GM10248 (cell line): ENCODE measurements around the gene TCP11L2.

Experiments used
- CTCF ChIA-PET: fragments of 300-600 bp; sonication (Branson Sonifier 250); formaldehyde crosslinking; extraction: SDS; loops from one replicate; lab custom pipeline; 2021; ENCODE audit warnings: antibody characterized with exemption; lab: Yijun Ruan, JAX
- POLR2A ChIA-PET: fragments of 350-650 bp; sonication (Branson Sonifier 250); formaldehyde crosslinking; extraction: SDS; loops from one replicate; lab custom pipeline; 2020; ENCODE audit warnings: antibody characterized with exemption; lab: Yijun Ruan, JAX
- DNase-seq: peaks from one replicate; pipeline ENCODE4 v3.0.0; 2012; ENCODE audit errors: extremely low spot score
- TF ChIP-seq, protein P1 (sequence below): IDR thresholded peaks from 2 replicates; pipeline ENCODE4 v1.5.1; 2012; ENCODE audit warnings: mild to moderate bottlenecking, low read depth; ENCODE audit errors: extremely low read depth, missing control alignments, control extremely low read depth

TCP11L2 gene

DNA sequence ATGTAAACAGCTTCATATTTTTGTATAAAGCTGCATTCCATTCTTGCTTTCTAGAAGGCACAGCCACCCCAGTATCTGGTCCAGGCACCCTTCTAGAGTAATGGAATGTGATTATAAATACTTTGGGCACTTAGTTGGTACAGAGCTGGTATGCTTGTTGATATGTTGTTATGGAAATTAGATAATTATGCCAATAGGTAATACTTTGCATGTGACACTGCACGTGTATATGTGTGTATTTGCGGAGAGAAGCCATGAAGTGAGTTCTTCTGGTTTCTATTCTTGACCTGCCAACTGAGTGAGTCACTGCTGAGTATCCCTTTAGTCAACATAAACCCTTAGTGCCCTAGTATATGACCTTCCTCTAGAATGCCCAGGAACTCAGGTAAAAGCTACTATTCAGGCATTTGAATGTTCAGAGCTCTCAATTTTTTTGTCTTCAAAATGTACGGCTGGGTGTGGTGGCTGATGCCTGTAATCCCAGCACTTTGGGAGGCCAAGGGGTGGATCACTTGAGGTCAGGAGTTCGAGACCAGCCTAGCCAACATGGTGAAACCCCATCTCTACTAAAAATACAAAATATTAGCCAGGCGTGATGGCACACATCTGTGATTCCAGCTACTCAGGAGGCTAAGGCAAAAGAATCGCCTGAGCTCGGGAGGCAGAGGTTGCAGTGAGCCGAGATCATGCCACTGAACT, 6.2 kb upstream of the TCP11L2 start:
- TF ChIP-seq, protein P1, sequence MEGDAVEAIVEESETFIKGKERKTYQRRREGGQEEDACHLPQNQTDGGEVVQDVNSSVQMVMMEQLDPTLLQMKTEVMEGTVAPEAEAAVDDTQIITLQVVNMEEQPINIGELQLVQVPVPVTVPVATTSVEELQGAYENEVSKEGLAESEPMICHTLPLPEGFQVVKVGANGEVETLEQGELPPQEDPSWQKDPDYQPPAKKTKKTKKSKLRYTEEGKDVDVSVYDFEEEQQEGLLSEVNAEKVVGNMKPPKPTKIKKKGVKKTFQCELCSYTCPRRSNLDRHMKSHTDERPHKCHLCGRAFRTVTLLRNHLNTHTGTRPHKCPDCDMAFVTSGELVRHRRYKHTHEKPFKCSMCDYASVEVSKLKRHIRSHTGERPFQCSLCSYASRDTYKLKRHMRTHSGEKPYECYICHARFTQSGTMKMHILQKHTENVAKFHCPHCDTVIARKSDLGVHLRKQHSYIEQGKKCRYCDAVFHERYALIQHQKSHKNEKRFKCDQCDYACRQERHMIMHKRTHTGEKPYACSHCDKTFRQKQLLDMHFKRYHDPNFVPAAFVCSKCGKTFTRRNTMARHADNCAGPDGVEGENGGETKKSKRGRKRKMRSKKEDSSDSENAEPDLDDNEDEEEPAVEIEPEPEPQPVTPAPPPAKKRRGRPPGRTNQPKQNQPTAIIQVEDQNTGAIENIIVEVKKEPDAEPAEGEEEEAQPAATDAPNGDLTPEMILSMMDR: no peak
- ChIA-PET CTCF (interaction anchor here (0.6 to 7.4 kb wide), 6 partner anchors 10 to 69 kb away, joined by 3 to 61 read pairs (median 4); no protein-coding TSS in a partner anchor), POLR2A (no interaction called here)
- DNase-seq: no peak

DNA sequence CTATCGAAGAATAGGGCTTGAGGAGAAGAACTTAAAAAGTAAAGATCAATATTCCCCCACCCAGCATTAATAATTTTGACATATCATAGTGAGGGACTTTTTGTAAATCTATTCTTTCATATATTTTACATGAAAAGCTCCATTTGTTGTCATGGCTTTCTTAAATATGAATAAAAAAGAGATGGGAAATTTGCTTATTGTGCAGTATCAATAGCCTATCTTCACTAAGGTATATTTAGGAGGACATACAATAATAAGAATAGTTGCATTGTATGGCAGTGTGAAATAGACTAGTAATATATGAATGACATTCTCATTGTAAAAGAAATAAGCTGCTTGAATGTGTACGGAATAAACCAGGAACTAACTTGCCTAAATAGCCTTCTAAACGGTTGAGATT, 5.5 kb upstream of the TCP11L2 start:
- POLR2A ChIA-PET: no interaction called here
- CTCF ChIA-PET: interaction anchor here (1.2 to 7.4 kb wide), 3 partner anchors 14 to 69 kb away, joined by 5 to 61 read pairs (median 6); partner anchors contain the start of gene POLR3B
- DNase-seq: no peak
- TF ChIP-seq, protein P1: no peak

DNA sequence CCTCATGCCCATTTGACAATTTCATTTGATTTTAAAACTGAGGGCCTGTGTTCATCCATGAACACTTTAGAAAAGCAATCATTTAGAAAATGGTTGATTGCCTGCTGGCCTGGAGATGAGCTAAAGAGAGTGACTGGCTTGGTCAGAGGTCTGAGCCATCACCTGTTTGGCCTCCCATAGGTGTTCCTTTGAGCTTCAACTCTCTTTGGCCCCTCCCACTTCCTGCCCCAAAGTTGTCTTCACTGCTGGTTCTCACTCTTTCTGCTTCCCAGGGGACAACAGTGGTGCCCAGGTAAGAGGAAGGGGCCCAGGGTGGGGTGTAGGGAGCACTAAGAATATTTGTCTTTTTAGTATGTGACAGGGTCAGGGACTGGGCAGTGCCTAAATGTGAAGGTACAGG, 4.9 kb upstream of the TCP11L2 start:
- POLR2A ChIA-PET: no interaction called here
- CTCF ChIA-PET: interaction anchor here (1.2 to 7.4 kb wide), 3 partner anchors 14 to 70 kb away, joined by 5 to 61 read pairs (median 6); partner anchors contain the start of gene POLR3B
- no peak for DNase-seq
- TF ChIP-seq, protein P1: no peak

DNA sequence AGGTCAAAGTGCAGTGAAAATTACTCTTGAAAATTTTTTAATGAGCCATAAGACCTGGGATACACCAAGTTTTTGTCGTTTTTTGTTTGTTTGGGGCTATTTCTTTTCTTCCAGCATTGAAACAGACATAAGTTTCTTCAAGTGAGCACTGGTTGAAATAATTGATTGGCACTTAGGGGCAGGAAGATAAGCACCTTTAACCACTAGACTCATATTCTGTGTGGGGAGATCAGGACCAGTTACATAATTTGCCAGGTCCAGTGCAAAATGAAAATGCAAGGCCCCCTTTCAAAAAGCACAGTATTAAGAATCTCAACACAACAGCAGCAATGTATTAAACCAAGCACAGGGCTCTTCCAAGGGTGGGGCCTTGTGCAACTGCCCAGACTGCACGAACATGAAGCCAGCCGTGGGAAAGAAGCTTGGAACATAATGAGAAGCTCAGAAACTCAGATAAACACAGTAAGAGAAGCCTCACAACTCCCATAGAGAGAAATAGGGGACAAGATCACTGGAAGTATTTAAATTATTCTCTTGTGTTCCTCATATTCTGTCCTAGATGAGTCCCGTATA, 3.2 kb upstream of the TCP11L2 start:
- TF ChIP-seq, protein P1: no peak
- POLR2A ChIA-PET: no interaction called here
- no peak for DNase-seq
- CTCF ChIA-PET: interaction anchor here (3.3 kb wide), 1 partner anchor 17 kb away, joined by 13 read pairs; no protein-coding TSS in a partner anchor

DNA sequence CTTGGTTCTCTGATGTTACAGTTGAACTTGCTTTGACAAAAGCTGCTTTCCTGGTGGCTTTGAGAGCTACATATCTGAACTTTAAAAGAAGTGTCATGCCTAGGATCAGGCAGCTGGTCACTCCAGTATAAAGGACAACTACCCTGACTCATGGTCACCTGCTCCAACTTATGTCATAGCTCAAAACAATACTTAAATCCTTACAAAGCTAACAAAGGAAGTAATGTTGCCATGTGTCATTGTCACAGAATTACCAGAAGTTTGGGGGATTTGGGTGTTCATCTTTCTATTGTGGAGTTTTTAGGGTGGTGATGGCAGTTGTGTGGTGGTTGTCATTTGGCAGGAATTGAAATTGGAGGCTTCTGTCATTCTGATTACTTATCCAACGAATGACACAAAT, 1.8 kb upstream of the TCP11L2 start:
- TF ChIP-seq, protein P1: no peak
- ChIA-PET CTCF (interaction anchor here (0.8 to 3.3 kb wide), 5 partner anchors 15 to 57 kb away, joined by 3 to 13 read pairs (median 3); partner anchors contain the start of gene POLR3B), POLR2A (no interaction called here)
- no peak for DNase-seq

DNA sequence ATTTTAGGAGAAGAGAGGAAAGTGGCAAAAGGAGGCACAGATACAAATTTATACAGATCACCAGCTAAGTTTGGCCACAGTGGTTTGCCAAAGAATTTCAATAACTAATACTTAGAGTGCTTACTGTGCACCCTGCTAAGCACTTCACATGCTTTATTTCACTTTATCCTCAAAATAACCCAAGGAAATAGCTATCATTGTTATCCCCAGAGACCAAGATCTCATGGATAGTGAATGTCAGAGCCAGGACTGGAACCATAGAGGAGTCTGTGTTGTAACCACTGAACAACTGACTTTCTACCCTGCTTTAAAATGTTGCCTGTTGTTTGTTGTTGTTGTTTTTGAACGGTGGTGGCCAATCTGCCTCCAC, 1.3 kb upstream of the TCP11L2 start:
- DNase-seq: no peak
- TF ChIP-seq, protein P1: no peak
- CTCF ChIA-PET: interaction anchor here (0.8 to 3.3 kb wide), 7 partner anchors 11 to 57 kb away, joined by 3 to 13 read pairs (median 3); partner anchors contain the start of gene POLR3B
- POLR2A ChIA-PET: no interaction called here
